Progenitor cell of endocrine pancreas (in vitro differentiated cells): ENCODE measurements around the gene TTLL6. TPM values are rescaled to one million over a fixed set of nuclear protein-coding genes. Genes with fewer than 3 reads are reported as not detected.
"Not testable (repeated sequence)": the region's sequence is repeated elsewhere in the genome, so short reads cannot be mapped to it uniquely, and the experiment has no call there.

ENCODE experiments used
- DNase-seq: peaks from one replicate; pipeline ENCODE4 v3.0.0; 2021; ENCODE audit warnings: low spot score; ENCODE audit not compliant: unreplicated experiment
- H3K27ac Mint-ChIP-seq: 2 replicates; pipeline ENCODE4 v1.8.0; 2021; ENCODE audit warnings: mild to moderate bottlenecking, moderate library complexity, mixed read lengths
- H3K27me3 Mint-ChIP-seq: 2 replicates; pipeline ENCODE4 v1.8.0; 2021; ENCODE audit warnings: mixed read lengths
- H3K36me3 Mint-ChIP-seq: 2 replicates; pipeline ENCODE4 v1.8.0; 2022; ENCODE audit warnings: mixed read lengths; ENCODE audit not compliant: insufficient read depth
- H3K4me1 Mint-ChIP-seq: 2 replicates; pipeline ENCODE4 v1.8.0; 2021; ENCODE audit warnings: low read depth, mixed read lengths
- H3K4me3 Mint-ChIP-seq: 2 replicates; pipeline ENCODE4 v1.8.0; 2021; ENCODE audit warnings: low read depth, mild to moderate bottlenecking, moderate library complexity, mixed read lengths
- H3K9me3 Mint-ChIP-seq: 2 replicates; pipeline ENCODE4 v1.8.0; 2021; ENCODE audit warnings: low read depth, mixed read lengths
- total RNA-seq: library from RNA; stranded (reverse); gene quantifications from 2 replicates; pipeline ENCODE4 v1.2.1, GENCODE V29; 2021
- TF ChIP-seq, protein P1 (sequence below): fragments of 200-600 bp; sonication (generic); IDR thresholded peaks from one replicate; pipeline ENCODE4 v1.5.0; 2021; ENCODE audit warnings: antibody characterized with exemption, mild to moderate bottlenecking; ENCODE audit not compliant: unreplicated experiment

TTLL6 gene
- total RNA-seq, 1 donor from 2014 or later: 4.0 TPM

GRCh38 chr17:48850792-48851323, 33.8 kb upstream of the TTLL6 start:
- H3K4me1 Mint-ChIP-seq: peaks cover 14% of the 10 kb centered on the region
- TF ChIP-seq, protein P1, sequence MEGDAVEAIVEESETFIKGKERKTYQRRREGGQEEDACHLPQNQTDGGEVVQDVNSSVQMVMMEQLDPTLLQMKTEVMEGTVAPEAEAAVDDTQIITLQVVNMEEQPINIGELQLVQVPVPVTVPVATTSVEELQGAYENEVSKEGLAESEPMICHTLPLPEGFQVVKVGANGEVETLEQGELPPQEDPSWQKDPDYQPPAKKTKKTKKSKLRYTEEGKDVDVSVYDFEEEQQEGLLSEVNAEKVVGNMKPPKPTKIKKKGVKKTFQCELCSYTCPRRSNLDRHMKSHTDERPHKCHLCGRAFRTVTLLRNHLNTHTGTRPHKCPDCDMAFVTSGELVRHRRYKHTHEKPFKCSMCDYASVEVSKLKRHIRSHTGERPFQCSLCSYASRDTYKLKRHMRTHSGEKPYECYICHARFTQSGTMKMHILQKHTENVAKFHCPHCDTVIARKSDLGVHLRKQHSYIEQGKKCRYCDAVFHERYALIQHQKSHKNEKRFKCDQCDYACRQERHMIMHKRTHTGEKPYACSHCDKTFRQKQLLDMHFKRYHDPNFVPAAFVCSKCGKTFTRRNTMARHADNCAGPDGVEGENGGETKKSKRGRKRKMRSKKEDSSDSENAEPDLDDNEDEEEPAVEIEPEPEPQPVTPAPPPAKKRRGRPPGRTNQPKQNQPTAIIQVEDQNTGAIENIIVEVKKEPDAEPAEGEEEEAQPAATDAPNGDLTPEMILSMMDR: no peak
- no peak for DNase-seq
- H3K27ac Mint-ChIP-seq: no peak overlapping the region
- no peaks in the 10 kb centered on the region for H3K9me3 Mint-ChIP-seq
- no peak overlapping the region for H3K4me3 Mint-ChIP-seq
- H3K36me3 Mint-ChIP-seq: peaks cover 19% of the 10 kb centered on the region
- H3K27me3 Mint-ChIP-seq: no peaks in the 10 kb centered on the region

DNA sequence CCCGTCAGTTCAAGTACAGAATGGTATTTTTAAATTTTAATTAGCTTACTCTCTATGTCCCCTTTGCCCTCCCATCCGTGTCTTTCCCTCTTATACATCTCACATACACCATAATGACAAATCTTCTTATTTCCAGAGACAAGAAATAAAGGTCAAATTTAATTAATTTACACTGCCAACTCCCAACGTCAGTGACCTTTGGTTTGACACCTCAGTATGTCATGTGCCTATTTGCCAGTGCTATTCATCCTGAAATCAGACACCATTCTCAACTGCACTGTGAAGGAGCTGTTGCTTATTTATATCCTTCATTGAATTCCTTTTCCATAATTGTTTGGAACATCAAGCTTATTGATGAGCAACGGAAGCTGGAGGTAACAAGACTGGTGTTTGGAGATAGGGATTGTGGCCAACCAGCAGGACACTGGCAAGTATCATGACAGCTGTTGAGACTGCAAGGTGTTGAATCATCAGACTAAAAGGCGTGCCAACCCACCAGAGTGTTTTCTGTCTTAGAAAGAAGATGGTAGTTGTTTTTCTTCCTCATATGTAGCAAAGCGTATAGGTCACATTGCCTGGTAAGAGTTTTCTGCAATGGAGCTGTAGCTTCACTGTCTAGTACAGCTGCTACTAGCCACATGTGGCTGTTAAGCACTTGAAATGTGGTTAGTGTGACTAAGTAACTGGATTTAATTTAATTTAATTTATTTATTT, 26.3 kb upstream of the TTLL6 start:
- Mint-ChIP-seq H3K4me1 (peaks cover 8% of the 10 kb centered on the region), H3K9me3 (no peaks in the 10 kb centered on the region), H3K4me3 (no peak overlapping the region), H3K36me3 (peaks cover 13% of the 10 kb centered on the region), H3K27ac (no peak overlapping the region), H3K27me3 (peaks cover 6% of the 10 kb centered on the region)
- DNase-seq: no peak
- TF ChIP-seq, protein P1: no peak

DNA sequence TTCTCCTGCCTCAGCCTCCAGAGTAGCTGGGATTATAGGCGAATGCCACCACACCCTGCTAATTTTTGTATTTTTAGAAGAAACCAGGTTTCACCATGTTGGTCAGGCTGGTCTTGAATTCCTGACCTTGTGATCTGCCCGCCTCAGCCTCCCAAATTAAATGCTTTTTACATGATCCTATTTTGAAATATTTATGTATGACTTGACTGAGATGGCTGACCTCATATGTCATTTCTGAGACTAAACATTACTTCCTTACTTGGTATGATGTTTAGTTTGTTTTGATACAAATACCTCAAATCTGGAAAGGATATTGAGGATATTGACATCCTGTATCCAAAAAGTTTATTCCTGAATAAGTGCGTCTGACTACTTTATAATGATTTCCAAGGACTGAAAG, 25.7 kb upstream of the TTLL6 start:
- H3K36me3 Mint-ChIP-seq: peaks cover 13% of the 10 kb centered on the region
- no peak for DNase-seq
- no peaks in the 10 kb centered on the region for H3K9me3 Mint-ChIP-seq
- H3K27ac Mint-ChIP-seq: no peak overlapping the region
- TF ChIP-seq, protein P1: no peak
- H3K27me3 Mint-ChIP-seq: peaks cover 6% of the 10 kb centered on the region
- H3K4me3 Mint-ChIP-seq: no peak overlapping the region
- peaks cover 14% of the 10 kb centered on the region for H3K4me1 Mint-ChIP-seq

DNA sequence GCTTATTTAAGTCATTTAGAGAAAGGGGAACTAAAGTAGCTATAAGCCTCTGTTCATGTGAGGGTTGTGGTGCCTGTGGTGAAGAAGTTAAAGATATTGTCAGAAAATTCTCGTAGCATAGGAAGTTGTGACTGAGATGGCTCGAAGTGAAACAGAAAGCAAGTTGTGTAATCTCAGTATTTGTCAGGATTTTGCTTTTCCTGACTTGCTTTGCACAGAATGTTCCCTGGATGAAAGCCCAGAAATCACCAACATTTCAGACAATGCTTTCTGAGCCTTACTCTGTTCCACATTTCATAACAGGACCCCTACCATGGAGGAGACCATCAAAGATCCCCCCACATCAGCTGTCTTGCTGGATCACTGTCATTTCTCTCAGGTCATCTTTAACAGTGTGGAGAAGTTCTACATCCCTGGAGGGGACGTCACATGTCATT, 24.4 kb upstream of the TTLL6 start:
- Mint-ChIP-seq H3K27me3 (peaks cover 6% of the 10 kb centered on the region), H3K27ac (no peak overlapping the region), H3K4me3 (no peak overlapping the region), H3K9me3 (no peaks in the 10 kb centered on the region), H3K4me1 (peaks cover 23% of the 10 kb centered on the region), H3K36me3 (peaks cover 13% of the 10 kb centered on the region)
- TF ChIP-seq, protein P1: no peak
- no peak for DNase-seq

DNA sequence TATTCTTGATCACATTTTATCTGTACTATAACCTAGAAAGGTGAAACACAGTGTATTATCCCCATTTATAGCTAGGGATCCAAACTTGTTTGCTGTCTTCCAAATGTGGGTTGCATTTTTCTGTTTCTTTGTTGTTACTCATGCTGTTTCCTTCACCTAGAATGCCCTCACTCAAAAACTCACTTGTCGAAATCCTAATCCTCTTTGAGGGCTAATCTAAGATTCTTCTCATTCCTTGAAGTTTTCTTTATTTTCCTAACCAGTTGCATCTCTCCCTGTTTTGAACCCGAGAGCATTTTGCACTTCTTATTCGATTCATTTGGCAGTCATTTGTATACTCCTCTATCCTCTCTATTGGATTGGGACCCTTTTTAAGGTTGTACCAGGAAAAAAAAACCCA, 23.4 kb upstream of the TTLL6 start:
- H3K27me3 Mint-ChIP-seq: peaks cover 6% of the 10 kb centered on the region
- H3K4me1 Mint-ChIP-seq: peaks cover 27% of the 10 kb centered on the region
- DNase-seq: no peak
- no peaks in the 10 kb centered on the region for H3K9me3 Mint-ChIP-seq
- TF ChIP-seq, protein P1: no peak
- H3K27ac Mint-ChIP-seq: no peak overlapping the region
- peaks cover 13% of the 10 kb centered on the region for H3K36me3 Mint-ChIP-seq
- no peak overlapping the region for H3K4me3 Mint-ChIP-seq

- not testable (repeated sequence) for H3K4me3 Mint-ChIP-seq, DNase-seq, H3K27me3 Mint-ChIP-seq, H3K9me3 Mint-ChIP-seq, H3K36me3 Mint-ChIP-seq, H3K27ac Mint-ChIP-seq
- peaks cover 36% of the 10 kb centered on the region for H3K4me1 Mint-ChIP-seq
Measured at GRCh38 chr17:48837458-48837857, 20.4 kb upstream of the TTLL6 start.
